UCSD-AML1 (cell line): ENCODE data around the gene IGF2BP2.
A peak's percentile ranks its signal among the peaks of the same experiment; 100 is the strongest.

Experiments used
- DNase-seq: peaks from one replicate; lab custom pipeline; 2025; ENCODE audit not compliant: unreplicated experiment; lab: John Stamatoyannopoulos, UW

The IGF2BP2 gene

GRCh38 chr3:185767002-185767688, 57.7 kb downstream of the IGF2BP2 start:
- peak; percentile 22 for DNase-seq

- DNase-seq: no peak
These were observed 58.4 kb downstream of the IGF2BP2 start for GRCh38 chr3:185766329-185767001.

GRCh38 chr3:185764980-185765370, 59.9 kb downstream of the IGF2BP2 start:
- no peak for DNase-seq

- DNase-seq: no peak
These were observed 60.5 kb downstream of the IGF2BP2 start for GRCh38 chr3:185764163-185764979.

- no peak for DNase-seq
These were observed 61.4 kb downstream of the IGF2BP2 start for GRCh38 chr3:185763347-185764005.

GRCh38 chr3:185760550-185760949, 64.3 kb downstream of the IGF2BP2 start:
- DNase-seq: no peak

- DNase-seq: no peak
These were observed 64.8 kb downstream of the IGF2BP2 start for GRCh38 chr3:185760088-185760487.

GRCh38 chr3:185759512-185759911, 65.3 kb downstream of the IGF2BP2 start:
- no peak for DNase-seq

- DNase-seq: no peak
These were observed 65.9 kb downstream of the IGF2BP2 start for GRCh38 chr3:185758912-185759311.

- no peak for DNase-seq
These were observed 67.7 kb downstream of the IGF2BP2 start for GRCh38 chr3:185757176-185757575.

GRCh38 chr3:185756477-185756876, 68.4 kb downstream of the IGF2BP2 start:
- no peak for DNase-seq

GRCh38 chr3:185754920-185755319, 69.9 kb downstream of the IGF2BP2 start:
- DNase-seq: no peak

GRCh38 chr3:185753354-185753753, 71.5 kb downstream of the IGF2BP2 start:
- peak; percentile 24 for DNase-seq

GRCh38 chr3:185750702-185751101, 74.1 kb downstream of the IGF2BP2 start:
- DNase-seq: no peak

- DNase-seq: no peak
These were observed 74.8 kb downstream of the IGF2BP2 start for GRCh38 chr3:185750015-185750414.

GRCh38 chr3:185746470-185746869, 78.4 kb downstream of the IGF2BP2 start:
- no peak for DNase-seq

- peak; percentile 23 for DNase-seq
These were observed 79.6 kb downstream of the IGF2BP2 start for GRCh38 chr3:185744997-185745843.

- no peak for DNase-seq
These were observed 83.3 kb downstream of the IGF2BP2 start for GRCh38 chr3:185741586-185741985.

GRCh38 chr3:185740133-185740532, 84.7 kb downstream of the IGF2BP2 start:
- no peak for DNase-seq

GRCh38 chr3:185739264-185739701, 85.6 kb downstream of the IGF2BP2 start:
- DNase-seq: no peak
